Fibroblast of skin of abdomen (primary cell): ENCODE results near the gene ID2. TPM values are rescaled to one million over a fixed set of nuclear protein-coding genes. Genes with fewer than 3 reads are reported as not detected.

Experiments used
- DNase-seq: peaks from one replicate; pipeline ENCODE4 v3.0.0-alpha.2; 2013
- polyA plus RNA-seq, 2 experiments: library from polyadenylated mRNA; unstranded; fragments of 120-200 nt; gene quantifications; one replicate each; pipeline ENCODE4 v1.2.1, GENCODE V29; 2013; ENCODE audit not compliant: insufficient read length in 2 of 2

Gene ID2
- polyA plus RNA-seq (2013, experiment 1 of 2; ENCODE audit: insufficient read length), result 192 TPM
- 196 TPM for polyA plus RNA-seq (2013, experiment 2 of 2; ENCODE audit: insufficient read length)

GRCh38 chr2:8681786-8682692, at the start of gene ID2:
TSS of gene ID2 (plus strand) at chr2:8682056. CDS start at chr2:8682166, 110 bp downstream.
- DNase-seq, result peak; percentile 100

- no peak for DNase-seq
Observed at GRCh38 chr2:8632755-8633154, 49.1 kb upstream of the ID2 start.

GRCh38 chr2:8633186-8633734, 48.6 kb upstream of the ID2 start:
- no peak for DNase-seq

- peak; percentile 98 for DNase-seq
Observed at GRCh38 chr2:8633735-8634313, 48.0 kb upstream of the ID2 start.

- DNase-seq, result no peak
Observed at GRCh38 chr2:8634466-8635172, 47.2 kb upstream of the ID2 start.

GRCh38 chr2:8636041-8636491, 45.8 kb upstream of the ID2 start:
- peak; percentile 28 for DNase-seq

GRCh38 chr2:8636721-8637636, 44.9 kb upstream of the ID2 start:
- peak; percentile 75 for DNase-seq

GRCh38 chr2:8638327-8638726, 43.5 kb upstream of the ID2 start:
- DNase-seq, result no peak

- no peak for DNase-seq
Observed at GRCh38 chr2:8639122-8639635, 42.7 kb upstream of the ID2 start.

GRCh38 chr2:8640498-8640897, 41.4 kb upstream of the ID2 start:
- no peak for DNase-seq

- DNase-seq, result peak; percentile 71
Observed at GRCh38 chr2:8641301-8641965, 40.4 kb upstream of the ID2 start.

GRCh38 chr2:8642366-8643068, 39.3 kb upstream of the ID2 start:
- no peak for DNase-seq

- DNase-seq, result no peak
Observed at GRCh38 chr2:8643250-8643995, 38.4 kb upstream of the ID2 start.

GRCh38 chr2:8643996-8644356, 37.9 kb upstream of the ID2 start:
- DNase-seq, result no peak

- DNase-seq, result no peak
Observed at GRCh38 chr2:8644605-8645175, 37.2 kb upstream of the ID2 start.

GRCh38 chr2:8645176-8645831, 36.6 kb upstream of the ID2 start:
- no peak for DNase-seq

- no peak for DNase-seq
Observed at GRCh38 chr2:8646731-8647461, 35.0 kb upstream of the ID2 start.

- DNase-seq, result no peak
Observed at GRCh38 chr2:8647462-8647857, 34.4 kb upstream of the ID2 start.
